Activated CD8-positive, alpha-beta T cell treated with anti-CD3 and anti-CD28 coated beads, Interleukin-2, amount 10 ng/mL, durations not matched to agents 7 days and 5 days (primary cell): Measurements from ENCODE around the gene PRRT2. TPM values are rescaled to one million over a fixed set of nuclear protein-coding genes. Genes with fewer than 3 reads are reported as not detected.

Experiments
- ATAC-seq: fragments of 150-1000 bp; cut with Tn5 transposase; one replicate; pipeline ENCODE4 v1.10.0; 2021; ENCODE audit warnings: moderate library complexity
- CTCF ChIA-PET: fragments of 350-600 bp; sonication (Branson Sonifier 250); formaldehyde crosslinking; loops from one replicate; lab custom pipeline; 2021; ENCODE audit warnings: antibody characterized with exemption; lab: Charles Lee
- POLR2A ChIA-PET: fragments of 350-600 bp; sonication (Branson Sonifier 250); formaldehyde crosslinking; loops from one replicate; lab custom pipeline; 2021; ENCODE audit warnings: antibody characterized with exemption; lab: Charles Lee
- DNase-seq: peaks from one replicate; pipeline ENCODE4 v3.0.0-alpha.2; 2020
- H3K27ac Mint-ChIP-seq: one replicate; pipeline ENCODE4 v1.8.0; 2021; ENCODE audit warnings: mild to moderate bottlenecking, mixed read lengths
- H3K27me3 Mint-ChIP-seq: one replicate; pipeline ENCODE4 v1.8.0; 2021; ENCODE audit warnings: low read depth, mixed read lengths
- H3K36me3 Mint-ChIP-seq: one replicate; pipeline ENCODE4 v1.8.0; 2021; ENCODE audit warnings: low read depth, mixed read lengths
- H3K4me1 Mint-ChIP-seq: one replicate; pipeline ENCODE4 v1.8.0; 2021; ENCODE audit warnings: low read depth, mixed read lengths
- H3K4me3 Mint-ChIP-seq: one replicate; pipeline ENCODE4 v1.8.0; 2021; ENCODE audit warnings: mild to moderate bottlenecking, mixed read lengths
- H3K9me3 Mint-ChIP-seq: one replicate; pipeline ENCODE4 v1.8.0; 2022; ENCODE audit warnings: mixed read lengths; ENCODE audit not compliant: insufficient read depth
- total RNA-seq, 2 experiments: library from RNA; stranded (reverse); gene quantifications; one replicate each; pipeline ENCODE4 v1.2.3, GENCODE V29; 2021

PRRT2 gene
- total RNA-seq, 2 experiments from 2014 or later = 0.16 to 0.83 TPM

DNA sequence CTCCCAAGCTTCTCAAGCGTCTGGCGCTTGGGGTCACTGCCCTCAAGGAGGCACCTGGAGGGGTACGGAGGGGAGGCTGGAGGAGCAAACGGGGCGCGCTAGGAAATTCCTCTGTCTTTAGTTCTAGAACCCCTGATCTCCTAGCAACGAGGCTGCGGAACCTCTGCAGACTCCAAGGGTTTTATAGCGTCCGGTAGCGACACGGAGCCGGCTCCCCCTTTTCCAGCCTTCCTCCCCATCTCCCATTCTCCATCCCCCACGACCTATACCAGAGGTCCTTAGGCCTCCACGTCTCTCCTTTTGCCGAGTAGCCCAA lies 51.6 kb downstream of the PRRT2 start:
- ChIA-PET CTCF (interaction anchor here (0.5 to 1.5 kb wide), 6 partner anchors 9 to 190 kb away, joined by 3 to 5 read pairs (median 4); partner anchors contain the start of gene TAOK2), POLR2A (interaction anchor here (1.1 to 1.2 kb wide), 3 partner anchors 14 to 132 kb away, joined by 3 to 4 read pairs (median 3); partner anchors contain the start of gene HIRIP3)
- Mint-ChIP-seq H3K27ac (peak overlapping the region; percentile 100), H3K36me3 (peaks cover 22% of the 10 kb centered on the region), H3K9me3 (no peaks in the 10 kb centered on the region), H3K27me3 (no peaks in the 10 kb centered on the region), H3K4me1 (peaks cover 31% of the 10 kb centered on the region), H3K4me3 (peak overlapping the region; percentile 91)
- no peak for ATAC-seq
- DNase-seq = no peak

GRCh38 chr16:29864205-29864604 lies 52.2 kb downstream of the PRRT2 start:
- Mint-ChIP-seq H3K27ac (no peak overlapping the region), H3K27me3 (no peaks in the 10 kb centered on the region), H3K9me3 (no peaks in the 10 kb centered on the region), H3K36me3 (peaks cover 18% of the 10 kb centered on the region), H3K4me1 (peaks cover 31% of the 10 kb centered on the region), H3K4me3 (no peak overlapping the region)
- POLR2A ChIA-PET = interaction anchor here (0.8 to 1.1 kb wide), 2 partner anchors 13 to 109 kb away, joined by 4 to 5 read pairs; no protein-coding TSS in a partner anchor
- no peak for ATAC-seq
- CTCF ChIA-PET = no interaction called here
- DNase-seq = no peak

Other genes with a start within 250 kb of the PRRT2 start
- gene SPN, start 148.9 kb upstream of the PRRT2 start, total RNA-seq = 100 to 1,000 TPM; 339 to 352 TPM
- gene QPRT, start 133.0 kb upstream of the PRRT2 start, total RNA-seq = 10 to 100 TPM in 1 of 2 experiments, 1 to 10 TPM in 1; 8.6 to 10.2 TPM
- 10 to 100 TPM; 64.3 to 68.0 TPM for gene C16orf54, start 66.2 kb upstream of the PRRT2 start, total RNA-seq
- gene ZG16, start 33.9 kb upstream of the PRRT2 start, total RNA-seq = not detected
- 100 to 1,000 TPM; 229 to 233 TPM for gene KIF22, start 21.4 kb upstream of the PRRT2 start, total RNA-seq
- 100 to 1,000 TPM; 455 to 494 TPM for gene MAZ, start 5.7 kb upstream of the PRRT2 start, total RNA-seq
- 10 to 100 TPM; 39.1 TPM for gene PAGR1, start 4.0 kb downstream of the PRRT2 start, total RNA-seq
- 100 to 1,000 TPM; 122 to 125 TPM for gene MVP, start 8.3 kb downstream of the PRRT2 start, total RNA-seq
- 10 to 100 TPM; 51.1 to 53.2 TPM for gene CDIPT, start 51.0 kb downstream of the PRRT2 start, total RNA-seq
- not detected for gene SEZ6L2, start 87.4 kb downstream of the PRRT2 start, total RNA-seq
- gene ASPHD1, start 88.3 kb downstream of the PRRT2 start, total RNA-seq = under 1 TPM in 1 of 2 experiments, not detected in 1; 0.24 TPM
- gene KCTD13, start 114.0 kb downstream of the PRRT2 start, total RNA-seq = 10 to 100 TPM; 33.8 to 35.5 TPM
- 10 to 100 TPM; 57.8 to 61.0 TPM for gene TMEM219, start 149.9 kb downstream of the PRRT2 start, total RNA-seq
- 10 to 100 TPM; 48.9 to 49.8 TPM for gene TAOK2, start 161.7 kb downstream of the PRRT2 start, total RNA-seq
- gene HIRIP3, start 183.4 kb downstream of the PRRT2 start, total RNA-seq = 10 to 100 TPM; 46.4 to 47.3 TPM
- gene INO80E, start 184.0 kb downstream of the PRRT2 start, total RNA-seq = 100 to 1,000 TPM; 104 to 117 TPM
- under 1 TPM in 1 of 2 experiments, not detected in 1; 0.34 TPM for gene DOC2A, start 198.8 kb downstream of the PRRT2 start, total RNA-seq
- not detected for gene C16orf92, start 211.0 kb downstream of the PRRT2 start, total RNA-seq
- 1 to 10 TPM; 4.6 TPM for gene TLCD3B, start 219.1 kb downstream of the PRRT2 start, total RNA-seq